Measurements from ENCODE around the gene DOK7. TPM values are rescaled to one million over a fixed set of nuclear protein-coding genes. Genes with fewer than 3 reads are reported as not detected.

Gene DOK7
- total RNA-seq, 1 donor from 2014 or later = 0.69 TPM

GRCh38 chr4:3466691-3467600 lies 3.8 kb downstream of the DOK7 start:
- no peak overlapping the region for H3K4me3 Mint-ChIP-seq (ENCODE audit: unreplicated experiment)
- no peaks in the 10 kb centered on the region for H3K9me3 Mint-ChIP-seq (ENCODE audit: unreplicated experiment)
- no peak for TF ChIP-seq CTCF (IDR thresholded peaks at IDR 0.05; ENCODE audit: unreplicated experiment)
- DNase-seq (ENCODE audit: low spot score) = no peak
- no peaks in the 10 kb centered on the region for H3K36me3 Mint-ChIP-seq (ENCODE audit: low read depth, unreplicated experiment)
- no peak overlapping the region for H3K27ac Mint-ChIP-seq (ENCODE audit: unreplicated experiment)
- H3K4me1 Mint-ChIP-seq (ENCODE audit: unreplicated experiment) = peaks cover 4% of the 10 kb centered on the region
- H3K27me3 Mint-ChIP-seq (ENCODE audit: unreplicated experiment) = peaks cover 7% of the 10 kb centered on the region

GRCh38 chr4:3467601-3468031 lies 4.5 kb downstream of the DOK7 start:
- Mint-ChIP-seq H3K9me3 (ENCODE audit: unreplicated experiment) (no peaks in the 10 kb centered on the region), H3K27ac (ENCODE audit: unreplicated experiment) (no peak overlapping the region), H3K27me3 (ENCODE audit: unreplicated experiment) (peaks cover 5% of the 10 kb centered on the region)

GRCh38 chr4:3468154-3468553 lies 5.0 kb downstream of the DOK7 start:
- DNase-seq (ENCODE audit: low spot score) = no peak
- no peak for TF ChIP-seq CTCF (IDR thresholded peaks at IDR 0.05; ENCODE audit: unreplicated experiment)
- Mint-ChIP-seq H3K27ac (ENCODE audit: unreplicated experiment) (no peak overlapping the region), H3K4me1 (ENCODE audit: unreplicated experiment) (peaks cover 4% of the 10 kb centered on the region), H3K36me3 (ENCODE audit: low read depth, unreplicated experiment) (no peaks in the 10 kb centered on the region), H3K4me3 (ENCODE audit: unreplicated experiment) (no peak overlapping the region), H3K9me3 (ENCODE audit: unreplicated experiment) (no peaks in the 10 kb centered on the region), H3K27me3 (ENCODE audit: unreplicated experiment) (peaks cover 5% of the 10 kb centered on the region)

More at GRCh38 chr4:3467601-3468031, 4.5 kb downstream of the DOK7 start:
- peaks cover 4% of the 10 kb centered on the region for H3K4me1 Mint-ChIP-seq (ENCODE audit: unreplicated experiment)
- no peaks in the 10 kb centered on the region for H3K36me3 Mint-ChIP-seq (ENCODE audit: low read depth, unreplicated experiment)
- DNase-seq (ENCODE audit: low spot score) = no peak
- no peak overlapping the region for H3K4me3 Mint-ChIP-seq (ENCODE audit: unreplicated experiment)
- TF ChIP-seq CTCF (IDR thresholded peaks at IDR 0.05; ENCODE audit: unreplicated experiment) = no peak

GRCh38 chr4:3468804-3469203 lies 5.7 kb downstream of the DOK7 start:
- H3K27me3 Mint-ChIP-seq (ENCODE audit: unreplicated experiment) = peaks cover 5% of the 10 kb centered on the region
- no peak overlapping the region for H3K27ac Mint-ChIP-seq (ENCODE audit: unreplicated experiment)
- DNase-seq (ENCODE audit: low spot score) = no peak
- no peak overlapping the region for H3K4me3 Mint-ChIP-seq (ENCODE audit: unreplicated experiment)
- no peaks in the 10 kb centered on the region for H3K36me3 Mint-ChIP-seq (ENCODE audit: low read depth, unreplicated experiment)
- H3K9me3 Mint-ChIP-seq (ENCODE audit: unreplicated experiment) = no peaks in the 10 kb centered on the region
- peaks cover 4% of the 10 kb centered on the region for H3K4me1 Mint-ChIP-seq (ENCODE audit: unreplicated experiment)
- TF ChIP-seq CTCF (IDR thresholded peaks at IDR 0.05; ENCODE audit: unreplicated experiment) = no peak

Measured in endothelial cell (in vitro differentiated cells).